GM13977 (cell line): Measurements from ENCODE around the gene SRRM3.
"Not testable (repeated sequence)": the region's sequence is repeated elsewhere in the genome, so short reads cannot be mapped to it uniquely, and the experiment has no call there.

Experiments
- DNase-seq: peaks from one replicate; pipeline ENCODE4 v3.0.0; 2012; ENCODE audit warnings: low spot score
- CTCF ChIP-seq: IDR thresholded peaks from 2 replicates; pipeline ENCODE4 v1.5.1; 2012; ENCODE audit warnings: mild to moderate bottlenecking, control low read depth; ENCODE audit not compliant: insufficient read depth; ENCODE audit errors: extremely low read depth, missing control alignments
- in situ Hi-C: fragments of 300-500 bp; cut with MboI; formaldehyde crosslinking; loops from one replicate; pipeline ENCODE4 v1.12.0; 2022; ENCODE audit warnings: low sequenced_read_pairs, low pct_unique_long_range_greater_than_20kb, mixed read lengths, inconsistent platforms; ENCODE audit not compliant: unreplicated experiment

The SRRM3 gene

GRCh38 chr7:76329479-76329878 is 127.8 kb downstream of the SRRM3 start:
- in situ Hi-C loops, result no loop called here
- TF ChIP-seq CTCF, result no peak
- no peak for DNase-seq

- DNase-seq, result no peak
- TF ChIP-seq CTCF, result no peak
- in situ Hi-C loops, result no loop called here
Measured at GRCh38 chr7:76330261-76330660, 128.6 kb downstream of the SRRM3 start.

GRCh38 chr7:76330673-76331072 is 129.0 kb downstream of the SRRM3 start:
- in situ Hi-C loops, result no loop called here
- DNase-seq, result no peak
- TF ChIP-seq CTCF, result no peak

GRCh38 chr7:76332078-76332477 is 130.4 kb downstream of the SRRM3 start:
- in situ Hi-C loops, result no loop called here
- no peak for TF ChIP-seq CTCF
- DNase-seq, result no peak

GRCh38 chr7:76333511-76334101 is 131.9 kb downstream of the SRRM3 start:
- in situ Hi-C loops, result no loop called here
- no peak for TF ChIP-seq CTCF
- no peak for DNase-seq

- in situ Hi-C loops, result no loop called here
Measured at GRCh38 chr7:76334320-76334967, 132.7 kb downstream of the SRRM3 start.

GRCh38 chr7:76335417-76335816 is 133.7 kb downstream of the SRRM3 start:
- in situ Hi-C loops, DNase-seq: not testable (repeated sequence)

More at GRCh38 chr7:76334320-76334967, 132.7 kb downstream of the SRRM3 start:
- TF ChIP-seq CTCF, result no peak
- no peak for DNase-seq
